Measurements from ENCODE around the gene NEK6. TPM values are rescaled to one million over a fixed set of nuclear protein-coding genes. Genes with fewer than 3 reads are reported as not detected.

Gene NEK6
- total and polyA plus RNA-seq, 2 of the 8 experiments (the other 6 are each of a cell fraction or from before 2014, with no cell fraction given): 17.7 to 19.7 TPM

DNA sequence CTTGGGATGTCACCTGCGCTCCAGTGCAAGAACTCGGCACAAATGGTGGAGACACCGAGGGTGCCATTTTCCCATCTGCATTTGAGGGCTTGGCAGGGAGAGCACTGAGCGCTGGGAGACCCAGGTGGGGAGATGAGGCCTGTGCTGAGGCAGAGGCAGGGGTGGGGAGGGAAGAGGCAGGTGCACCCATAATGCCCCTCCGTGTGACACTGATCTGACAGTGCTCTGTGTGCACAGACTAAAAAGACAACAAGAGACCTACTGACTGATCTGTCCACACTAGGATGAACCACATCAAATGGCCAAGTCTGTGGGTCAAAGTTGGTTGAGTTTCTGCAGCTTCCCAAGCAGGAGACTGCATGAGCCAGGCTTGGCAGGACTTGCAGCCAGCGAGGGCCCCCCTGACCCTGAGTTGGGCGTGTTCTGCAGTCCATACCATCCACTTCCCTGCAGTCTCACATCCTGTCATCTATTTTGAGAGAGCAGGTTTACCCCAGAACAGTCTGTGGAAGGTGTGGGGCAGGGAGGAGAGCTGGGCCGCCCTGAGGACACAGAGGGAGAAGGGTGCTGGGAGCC is 41.9 kb downstream of the NEK6 start:
- H2BK15ac ChIP-seq (ENCODE audit: low read length): 0 out of 2 replicates have a peak overlapping the region, but pooled peaks have one; percentile 53
- H3K23ac ChIP-seq (ENCODE audit: insufficient read length): no peak overlapping the region
- no peak overlapping the region for H2BK5ac ChIP-seq (ENCODE audit: low read depth, low read length)
- FAIRE-seq: no peak
- no peak overlapping the region for H3K18ac ChIP-seq (ENCODE audit: extremely low read depth, low read length)
- POLR2A ChIA-PET (ENCODE audit: partially characterized antibody): no interaction called here
- H4K20me1 ChIP-seq (replicated peaks in 1 of 2; ENCODE audit: control insufficient read depth in 1 of 2, insufficient read depth in 2 of 2, low read length in 2 of 2): peaks cover 0 to 10% of the 10 kb centered on the region in 2 experiments
- no peak overlapping the region for H3K56ac ChIP-seq (replicated peaks; ENCODE audit: insufficient read length, low read depth, low read length)
- DNase-seq (ENCODE audit: low read depth in 1 of 2, low spot score in 2 of 2): no peak
- CTCF ChIA-PET (ENCODE audit: partially characterized antibody): interaction anchor here (1.0 to 2.7 kb wide), 3 partner anchors 9 to 173 kb away, joined by 3 to 10 read pairs (median 3); no protein-coding TSS in a partner anchor
- H3K4me1 ChIP-seq (replicated peaks in 1 of 4; ENCODE audit: control insufficient read depth in 3 of 4, insufficient read depth in 4 of 4, low read length in 3 of 4): peaks cover 0 to 17% (median 9%) of the 10 kb centered on the region in 4 experiments; a peak in 5 of 7 replicates
- no peak overlapping the region for H3K27ac ChIP-seq (ENCODE audit: low read depth, low read length)
- no peaks in the 10 kb centered on the region for H3K23me2 ChIP-seq (ENCODE audit: low read depth, low read length)
- H2AFZ ChIP-seq (ENCODE audit: low read length): no peak overlapping the region
- H2AK5ac ChIP-seq (ENCODE audit: low read depth, low read length): peak overlapping the region; percentile 53; the same call in 1 of the 2 replicates
- H3K79me2 ChIP-seq (ENCODE audit: control insufficient read depth in 1 of 2, insufficient read depth in 2 of 2, low read length in 2 of 2): no peaks in the 10 kb centered on the region
- H3K4me3 ChIP-seq (ENCODE audit: extremely low read depth in 1 of 4, insufficient read depth in 2 of 4, low read depth in 3 of 4, low read length in 4 of 4): no peak overlapping the region
- no peak overlapping the region for H3K14ac ChIP-seq (ENCODE audit: insufficient read length)
- no peak overlapping the region for H3K9ac ChIP-seq (replicated peaks in 1 of 4; ENCODE audit: extremely low read depth in 1 of 4, low read depth in 3 of 4, low read length in 3 of 4)
- no peak for TF ChIP-seq BRCA1 (IDR thresholded peaks at IDR 0.05; ENCODE audit: low read depth, low read length)
- H3K4me2 ChIP-seq (ENCODE audit: insufficient read depth in 1 of 2, low read depth in 2 of 2, low read length in 2 of 2): no peak overlapping the region
- no peaks in the 10 kb centered on the region for H3K9me3 ChIP-seq (ENCODE audit: insufficient read depth in 2 of 2, low read depth in 1 of 2, low read length in 1 of 2)
- WGBS, 2 experiments (ENCODE audit: extremely low coverage in 1 of 2, insufficient coverage in 1 of 2, insufficient read length in 1 of 2, insufficient replicate concordance in 2 of 2, low coverage in 1 of 2, low lambda C conversion rate in 2 of 2, missing lambda C conversion rate in 1 of 2): 85% methylated on average over 8 of the region's 8 CpGs; no CpG with 5 or more reads in 1 of the 2 experiments
- H2BK120ac ChIP-seq (replicated peaks; ENCODE audit: low read depth, low read length): no peak overlapping the region
- H2BK20ac ChIP-seq (ENCODE audit: low read length): no peak overlapping the region
- H4K8ac ChIP-seq (ENCODE audit: extremely low read depth, insufficient read depth, low read length): no peak overlapping the region
- peaks cover 5% of the 10 kb centered on the region; the same call in 1 of the 2 replicates for H3K79me1 ChIP-seq (ENCODE audit: low read depth, low read length)
- no peak overlapping the region for H3K4ac ChIP-seq (replicated peaks; ENCODE audit: insufficient read length, low read depth, low read length)
- no peak overlapping the region for H4K91ac ChIP-seq (replicated peaks; ENCODE audit: insufficient read length, low read length)
- no peaks in the 10 kb centered on the region for H3K27me3 ChIP-seq (replicated peaks in 1 of 4; ENCODE audit: control insufficient read depth in 3 of 4, extremely low read depth in 1 of 4, insufficient read depth in 3 of 4, low read length in 3 of 4)
- H3K36me3 ChIP-seq (ENCODE audit: control insufficient read depth in 2 of 4, insufficient read depth in 4 of 4, low read length in 3 of 4): no peaks in the 10 kb centered on the region
- no peak overlapping the region for H4K5ac ChIP-seq (ENCODE audit: insufficient read length, low read depth, low read length)
- no peak overlapping the region for H2BK12ac ChIP-seq (ENCODE audit: low read depth, low read length)

Measured in H1 (cell line).